NCI-H2029 (cell line): Measurements from ENCODE around the gene ZFP82.

Experiments used
- DNase-seq: peaks from one replicate; lab custom pipeline; 2025; lab: John Stamatoyannopoulos, UW

ZFP82 gene

DNA sequence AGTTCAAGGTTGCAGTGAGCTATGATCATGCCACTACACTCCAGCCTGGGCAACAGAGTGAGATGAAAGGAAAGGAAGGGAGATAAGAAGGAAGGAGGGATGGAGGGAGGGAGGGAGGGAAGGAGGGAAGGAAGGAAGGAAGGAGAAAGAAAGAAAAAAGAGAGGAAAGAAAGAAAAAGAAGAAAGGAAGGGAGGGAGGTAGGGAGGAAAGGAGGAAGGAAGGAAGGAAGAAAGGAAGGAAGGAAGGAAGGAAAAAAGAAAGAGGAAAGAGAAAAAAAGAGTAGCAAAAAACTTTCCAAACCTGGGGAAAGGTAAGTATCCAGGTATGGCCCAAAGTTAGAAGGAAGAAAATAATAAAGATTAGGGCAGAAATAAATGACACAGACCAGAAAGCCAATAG is 46.6 kb downstream of the ZFP82 start:
- no peak for DNase-seq

DNA sequence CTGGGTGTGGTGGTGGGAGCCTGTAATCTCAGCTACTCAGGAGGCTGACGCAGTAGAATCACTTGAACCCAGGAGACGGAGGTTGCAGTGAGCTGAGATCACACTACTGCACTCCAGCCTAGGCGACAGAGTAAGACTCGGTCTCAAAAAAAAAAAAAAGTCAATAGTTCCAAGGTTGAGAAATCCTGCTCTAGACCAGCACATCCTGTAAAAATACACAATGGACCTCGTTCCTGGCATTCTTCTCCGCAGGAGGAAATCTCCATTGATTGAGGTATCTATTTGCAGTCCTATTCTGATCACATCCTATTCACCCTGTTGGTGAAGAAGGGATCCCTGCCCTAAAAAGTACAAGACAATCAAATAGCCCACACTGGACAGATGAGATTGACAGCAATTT is 54.6 kb downstream of the ZFP82 start:
- no peak for DNase-seq
